H9 (cell line): ENCODE measurements around the gene LDB2. TPM values are rescaled to one million over a fixed set of nuclear protein-coding genes. Genes with fewer than 3 reads are reported as not detected.

Experiments used
- DNase-seq: peaks from one replicate; pipeline ENCODE4 v3.0.0-alpha.2; 2017
- H2AFZ ChIP-seq: one replicate; pipeline ENCODE4 v1.6.1; 2013; ENCODE audit warnings: mild to moderate bottlenecking, low read length, control low read depth, moderate library complexity
- H2AK5ac ChIP-seq: 2 replicates; pipeline ENCODE4 v1.6.1; 2013; ENCODE audit warnings: low read length, control low read depth, mixed read lengths; ENCODE audit not compliant: insufficient read length
- H2BK120ac ChIP-seq: one replicate; pipeline ENCODE4 v1.6.1; 2013; ENCODE audit warnings: low read depth, mild to moderate bottlenecking, low read length, control low read depth, inconsistent platforms; ENCODE audit not compliant: poor library complexity, severe bottlenecking
- H2BK12ac ChIP-seq: 2 replicates; pipeline ENCODE4 v1.6.1; 2013; ENCODE audit warnings: low read length, control low read depth, mixed read lengths, low read depth; ENCODE audit not compliant: insufficient read length
- H2BK15ac ChIP-seq: 2 replicates; pipeline ENCODE4 v1.6.1; 2013; ENCODE audit warnings: low read depth, low read length, control low read depth
- H2BK20ac ChIP-seq: one replicate; pipeline ENCODE4 v1.6.1; 2013; ENCODE audit warnings: low read depth, mild to moderate bottlenecking, low read length, control low read depth, inconsistent platforms; ENCODE audit not compliant: poor library complexity, severe bottlenecking
- H2BK5ac ChIP-seq: 2 replicates; pipeline ENCODE4 v1.6.1; 2013; ENCODE audit warnings: low read length, control low read depth, mixed read lengths; ENCODE audit not compliant: insufficient read length
- H3K14ac ChIP-seq: 2 replicates; pipeline ENCODE4 v1.6.1; 2013; ENCODE audit warnings: low read length, control low read depth; ENCODE audit not compliant: insufficient read depth
- H3K18ac ChIP-seq: 2 replicates; pipeline ENCODE4 v1.6.1; 2013; ENCODE audit warnings: low read depth, mild to moderate bottlenecking, mixed read lengths, low read length, control low read depth; ENCODE audit not compliant: insufficient read length
- H3K23ac ChIP-seq: 2 replicates; pipeline ENCODE4 v1.6.1; 2013; ENCODE audit warnings: low read length, control low read depth, mixed read lengths, low read depth; ENCODE audit not compliant: insufficient read length
- H3K23me2 ChIP-seq: 2 replicates; pipeline ENCODE4 v1.6.1; 2013; ENCODE audit warnings: low read depth, mild to moderate bottlenecking, mixed read lengths, low read length, control low read depth; ENCODE audit not compliant: insufficient read length, poor library complexity, severe bottlenecking
- H3K27ac ChIP-seq: 2 replicates; pipeline ENCODE4 v1.5.1; 2013; ENCODE audit warnings: low read length, control low read depth, mixed read lengths, low read depth; ENCODE audit not compliant: insufficient read length
- H3K27me3 ChIP-seq: 2 replicates; pipeline ENCODE4 v1.6.1; 2013; ENCODE audit warnings: low read length, control low read depth, inconsistent platforms; ENCODE audit not compliant: insufficient read depth
- H3K4ac ChIP-seq: 2 replicates; pipeline ENCODE4 v1.6.1; 2013; ENCODE audit warnings: low read depth, mild to moderate bottlenecking, control low read depth, inconsistent platforms, low read length, moderate library complexity
- H3K4me1 ChIP-seq: 2 replicates; pipeline ENCODE4 v1.6.1; 2013; ENCODE audit warnings: low read length, control low read depth, inconsistent platforms; ENCODE audit not compliant: insufficient read depth
- H3K4me2 ChIP-seq: 2 replicates; pipeline ENCODE4 v1.6.1; 2013; ENCODE audit warnings: low read length, control low read depth, mixed read lengths; ENCODE audit not compliant: insufficient read length, insufficient read depth
- H3K56ac ChIP-seq: 2 replicates; pipeline ENCODE4 v1.6.1; 2013; ENCODE audit warnings: low read depth, mild to moderate bottlenecking, mixed read lengths, low read length, control low read depth; ENCODE audit not compliant: insufficient read length
- H3K79me1 ChIP-seq: 2 replicates; pipeline ENCODE4 v1.6.1; 2013; ENCODE audit warnings: low read depth, mild to moderate bottlenecking, moderate library complexity, low read length, control low read depth, inconsistent platforms; ENCODE audit not compliant: insufficient read depth, poor library complexity, severe bottlenecking
- H3K79me2 ChIP-seq: 2 replicates; pipeline ENCODE4 v1.6.1; 2013; ENCODE audit warnings: low read length, control low read depth, inconsistent platforms; ENCODE audit not compliant: insufficient read depth
- H3K9ac ChIP-seq: 2 replicates; pipeline ENCODE4 v1.6.1; 2013; ENCODE audit warnings: low read length, control low read depth, mixed read lengths; ENCODE audit not compliant: insufficient read length; ENCODE audit errors: extremely low read depth
- H3K9me3 ChIP-seq: one replicate; pipeline ENCODE4 v1.6.1; 2013; ENCODE audit warnings: low read depth, low read length, inconsistent platforms; ENCODE audit not compliant: control insufficient read depth
- H3T11ph ChIP-seq: one replicate; pipeline ENCODE4 v1.6.1; 2013; ENCODE audit warnings: mild to moderate bottlenecking, low read length, control low read depth, inconsistent platforms
- H4K20me1 ChIP-seq: one replicate; pipeline ENCODE4 v1.6.1; 2013; ENCODE audit not compliant: control insufficient read depth, insufficient read length, insufficient read depth
- H4K5ac ChIP-seq: 2 replicates; pipeline ENCODE4 v1.6.1; 2013; ENCODE audit warnings: low read depth, mild to moderate bottlenecking, mixed read lengths, low read length, control low read depth; ENCODE audit not compliant: insufficient read length
- H4K8ac ChIP-seq: replicated peaks from 2 replicates; pipeline ENCODE4 v1.6.1; 2013; ENCODE audit warnings: low read length, control low read depth, mixed read lengths, low read depth; ENCODE audit not compliant: insufficient read length
- H4K91ac ChIP-seq: 2 replicates; pipeline ENCODE4 v1.6.1; 2013; ENCODE audit warnings: low read depth, mild to moderate bottlenecking, moderate library complexity, mixed read lengths, low read length, control low read depth; ENCODE audit not compliant: insufficient read length
- H3K27ac Mint-ChIP-seq, 3 experiments: 2 replicates in 2 of 3; 3 replicates in 1 of 3; pipeline ENCODE4 v1.8.0; 2020 to 2021; ENCODE audit warnings: mixed read lengths in 3 of 3, mild to moderate bottlenecking in 1 of 3, moderate library complexity in 1 of 3
- H3K27me3 Mint-ChIP-seq: 2 replicates; pipeline ENCODE4 v1.8.0; 2021; ENCODE audit warnings: low read depth, mild to moderate bottlenecking, moderate library complexity, mixed read lengths
- H3K36me3 Mint-ChIP-seq, 3 experiments: 2 replicates in 2 of 3; 3 replicates in 1 of 3; pipeline ENCODE4 v1.8.0; 2020 to 2021; ENCODE audit warnings: low read depth in 3 of 3, mixed read lengths in 3 of 3; ENCODE audit not compliant: insufficient read depth in 1 of 3
- H3K4me1 Mint-ChIP-seq, 2 experiments: 2 replicates each; pipeline ENCODE4 v1.8.0; 2020; ENCODE audit warnings: mixed read lengths in 2 of 2
- H3K4me3 Mint-ChIP-seq, 2 experiments: 2 replicates in 1 of 2; 3 replicates in 1 of 2; pipeline ENCODE4 v1.8.0; 2020 to 2021; ENCODE audit warnings: mild to moderate bottlenecking in 2 of 2, mixed read lengths in 2 of 2, moderate library complexity in 1 of 2
- H3K9me3 Mint-ChIP-seq, 2 experiments: 2 replicates in 1 of 2; 3 replicates in 1 of 2; pipeline ENCODE4 v1.8.0; 2020; ENCODE audit warnings: mild to moderate bottlenecking in 2 of 2, mixed read lengths in 2 of 2, moderate library complexity in 1 of 2
- CTCF ChIP-seq: fragments of 200-600 bp; sonication (generic); conservative IDR thresholded peaks from 3 replicates; pipeline ENCODE4 v1.8.0; 2021; ENCODE audit warnings: antibody characterized with exemption, mild to moderate bottlenecking
- WGBS: extraction: QIAGEN DNeasy Blood & Tissue Kit; methylation state at CpG from one replicate; pipeline ENCODE4 v1.1.7; 2013; ENCODE audit warnings: missing lambda C conversion rate, low lambda C conversion rate, mixed read lengths; ENCODE audit not compliant: insufficient read length; ENCODE audit errors: extremely low coverage; 5-methylcytosine and 5-hydroxymethylcytosine counted together
- total RNA-seq: library from RNA; stranded (reverse); gene quantifications from 2 replicates; pipeline ENCODE4 v1.2.1, GENCODE V29; 2021

Gene LDB2
- total RNA-seq, 1 experiment from 2014 or later, result 22.5 TPM

GRCh38 chr4:16593386-16593785, 305.1 kb downstream of the LDB2 start:
- no peak overlapping the region for H2BK120ac ChIP-seq
- WGBS, result no CpG with 5 or more reads among the region's 4 CpGs
- no peak overlapping the region for H3T11ph ChIP-seq
- Mint-ChIP-seq H3K9me3 (no peaks in the 10 kb centered on the region), H3K27ac (no peak overlapping the region), H3K27me3 (no peaks in the 10 kb centered on the region; the same call in 1 of the 2 replicates), H3K4me1 (peaks cover 24 to 31% of the 10 kb centered on the region in 2 experiments), H3K4me3 (no peak overlapping the region), H3K36me3 (peaks cover 0 to 2% (median 0%) of the 10 kb centered on the region in 3 experiments; a peak in 2 of 7 replicates)
- H2AK5ac ChIP-seq, result no peak overlapping the region
- no peak overlapping the region for H4K5ac ChIP-seq
- peaks cover 5% of the 10 kb centered on the region; the same call in 1 of the 2 replicates for H3K4me1 ChIP-seq
- no peak overlapping the region for H3K4me2 ChIP-seq
- no peaks in the 10 kb centered on the region for H3K9me3 ChIP-seq
- H3K23me2 ChIP-seq, result no peaks in the 10 kb centered on the region
- H3K23ac ChIP-seq, result no peak overlapping the region
- no peak overlapping the region for H3K18ac ChIP-seq
- H2BK20ac ChIP-seq, result no peak overlapping the region
- no peak overlapping the region for H4K91ac ChIP-seq
- H4K20me1 ChIP-seq, result peaks cover 2% of the 10 kb centered on the region
- H3K9ac ChIP-seq, result no peak overlapping the region
- no peak for DNase-seq
- no peaks in the 10 kb centered on the region; the same call in 1 of the 2 replicates for H3K27me3 ChIP-seq
- H2BK15ac ChIP-seq, result no peak overlapping the region
- no peak overlapping the region for H2BK12ac ChIP-seq
- no peak overlapping the region for H3K27ac ChIP-seq
- no peak overlapping the region for H3K56ac ChIP-seq
- H3K79me1 ChIP-seq, result no peaks in the 10 kb centered on the region
- no peak for TF ChIP-seq CTCF
- H3K14ac ChIP-seq, result no peak overlapping the region
- H3K4ac ChIP-seq, result no peak overlapping the region
- H4K8ac ChIP-seq, result no peak overlapping the region
- H3K79me2 ChIP-seq, result no peaks in the 10 kb centered on the region; the same call in 1 of the 2 replicates
- no peak overlapping the region for H2BK5ac ChIP-seq
- H2AFZ ChIP-seq, result no peak overlapping the region
